EL (cell line): ENCODE measurements around the gene RNF103.
A peak's percentile ranks its signal among the peaks of the same experiment; 100 is the strongest.

Experiments used
- DNase-seq: peaks from one replicate; pipeline ENCODE4 v3.0.0-alpha.2; 2016

The RNF103 gene

DNA sequence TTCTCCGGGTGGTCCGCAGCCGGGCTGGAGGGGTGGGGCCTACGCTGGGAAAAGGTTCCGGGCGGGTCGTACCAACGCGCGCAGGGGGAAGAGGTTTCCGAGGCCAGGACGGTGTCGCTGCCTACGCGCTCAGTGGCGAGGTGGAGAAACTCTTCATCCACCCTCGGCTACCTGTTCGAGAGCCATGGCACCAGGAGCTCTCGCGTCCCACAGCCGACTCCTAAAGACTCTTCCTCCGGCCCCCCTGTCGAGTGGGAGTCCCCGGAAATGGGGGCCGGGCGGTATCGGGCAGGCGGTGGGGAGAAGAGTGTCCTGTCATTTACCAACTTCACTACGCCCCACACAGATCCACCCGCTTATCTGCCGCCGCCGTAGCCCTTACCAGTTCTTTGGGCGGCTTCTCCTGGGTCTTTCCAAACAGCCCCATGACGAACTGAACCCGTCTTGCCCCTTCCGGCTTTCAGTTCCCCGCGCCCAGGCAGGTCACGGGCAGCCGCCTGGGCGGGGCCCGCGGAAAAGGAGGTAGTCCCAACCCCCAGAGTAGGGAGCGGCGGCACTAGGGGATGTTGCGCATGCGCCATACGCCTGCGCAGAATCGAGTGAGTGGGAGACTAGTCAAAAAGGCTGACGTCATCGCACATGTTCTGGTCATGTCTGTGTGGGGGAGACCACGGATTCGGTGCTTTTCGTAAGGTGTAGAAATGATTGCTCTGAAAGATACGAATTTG, 60.6 kb downstream of the RNF103 start, which contains the start of gene CHMP3:
CHMP3 (minus strand) TSS at position 522 of the 728 bp plus-strand sequence; CDS start at position 427, 95 bp downstream.
- peak; percentile 97 for DNase-seq

DNA sequence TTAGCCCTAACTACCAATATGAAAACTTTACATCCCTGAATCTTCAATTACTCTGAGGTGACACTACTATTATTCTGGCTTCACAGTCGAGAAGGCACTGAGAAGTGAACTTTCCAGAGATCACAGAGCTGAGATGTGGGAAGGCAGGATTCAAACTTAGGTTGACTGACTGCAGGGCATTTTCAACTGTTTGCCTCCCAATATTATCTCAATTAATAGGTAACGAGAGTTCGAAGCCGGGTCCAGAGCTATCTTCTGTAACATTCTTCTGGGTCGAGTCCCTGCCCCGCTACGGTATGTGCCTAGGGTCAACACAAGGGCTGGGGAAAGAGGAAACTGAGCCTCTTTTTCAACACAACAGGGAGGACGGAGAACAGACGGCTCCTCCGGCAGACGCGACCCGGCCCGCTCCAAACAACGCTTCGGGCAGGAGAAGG, 61.2 kb downstream of the RNF103 start:
- DNase-seq = no peak

DNA sequence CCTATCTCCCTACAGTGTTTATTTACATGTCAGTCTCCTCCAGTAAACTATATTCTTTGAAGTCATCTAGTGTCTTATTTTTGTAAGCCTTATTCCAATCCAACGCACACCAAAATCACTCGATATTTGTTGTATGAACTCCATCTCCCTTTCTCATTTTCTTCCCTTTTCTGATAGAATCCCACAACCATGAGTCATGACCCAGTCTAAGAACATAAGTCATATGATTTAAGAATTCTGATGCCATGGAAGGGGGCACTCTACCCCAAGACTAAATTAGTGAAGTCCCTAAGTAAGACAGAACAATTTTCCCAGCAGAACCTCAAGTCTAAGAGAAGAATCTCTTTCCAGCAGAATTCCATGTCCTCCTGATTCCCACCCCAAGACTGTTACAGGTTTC, 65.8 kb downstream of the RNF103 start:
- DNase-seq = peak; percentile 7

DNA sequence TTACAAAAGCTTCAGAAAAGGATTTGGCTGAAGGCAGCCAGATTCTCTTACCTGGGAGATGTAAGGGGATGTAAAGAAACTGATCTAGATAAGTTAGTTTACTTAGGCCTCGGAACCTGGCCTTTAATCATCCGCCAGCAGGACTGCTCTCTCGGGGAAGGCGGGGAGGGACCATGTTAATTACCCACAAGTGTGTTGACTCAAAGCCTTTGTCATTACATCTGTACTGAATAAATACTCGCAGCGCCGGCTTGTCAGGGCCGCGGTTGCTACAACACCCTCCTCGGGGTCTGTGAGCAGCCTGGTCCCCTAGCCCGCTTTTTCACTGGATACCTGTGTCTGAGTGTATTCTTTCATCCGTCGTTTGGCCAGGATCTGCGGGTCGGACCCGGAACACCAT, 67.2 kb downstream of the RNF103 start:
- no peak for DNase-seq
